HCT116 (cell line): Measurements from ENCODE around the gene PLCH2. TPM values are rescaled to one million over a fixed set of nuclear protein-coding genes. Genes with fewer than 3 reads are reported as not detected.

ENCODE experiments used
- ATAC-seq: fragments of 200-7000 bp; cut with Tn5 transposase; 2 replicates; pipeline ENCODE4 v1.9.1; 2020; ENCODE audit warnings: mild to moderate bottlenecking, moderate library complexity
- BruUV-seq: library from RNA; stranded (reverse); fragments of 400-500 nt; replicated peaks from 2 replicates; lab custom pipeline; 2021; lab: Mats Ljungman, UMichigan
- CTCF ChIA-PET: fragments of 300-600 bp; sonication (Branson Sonifier 250); formaldehyde crosslinking; loops from one replicate; lab custom pipeline; 2021; ENCODE audit warnings: antibody characterized with exemption; lab: Charles Lee
- POLR2A ChIA-PET: fragments of 300-600, 350-600 bp; sonication (Branson Sonifier 250); formaldehyde crosslinking; loops from one replicate; lab custom pipeline; 2021; ENCODE audit warnings: antibody characterized with exemption; lab: Charles Lee
- RAD21 ChIA-PET, 2 experiments: fragments of 300-600 bp; sonication (Branson Sonifier 250); formaldehyde crosslinking; loops; one replicate each; lab custom pipeline; 2023; ENCODE audit warnings: low total read pairs in 2 of 2; ENCODE audit not compliant: uncharacterized antibody in 2 of 2, unreplicated experiment in 2 of 2, low non-redundant PET in 1 of 2; lab: Charles Lee
- DNase-seq: peaks from one replicate; pipeline ENCODE4 v3.0.0-alpha.2; 2010; ENCODE audit warnings: low read depth, low spot score
- H2AFZ ChIP-seq: fragments of 200-600 bp; shearing (Covaris generic), sonication (generic); 2 replicates; pipeline ENCODE4 v1.6.1; 2017; ENCODE audit warnings: low read depth, mixed run types, mixed read lengths, antibody characterized with exemption, low read length; ENCODE audit not compliant: poor library complexity, severe bottlenecking
- H3K27ac ChIP-seq: 2 replicates; pipeline ENCODE4 v1.5.1; 2012; ENCODE audit warnings: low read depth, low read length
- H3K27me3 ChIP-seq: fragments of 200-600 bp; sonication (generic); 2 replicates; pipeline ENCODE4 v1.6.1; 2016; ENCODE audit warnings: mixed run types, low read length, mixed read lengths; ENCODE audit not compliant: insufficient read depth
- H3K36me3 ChIP-seq, 2 experiments: fragments of 200-500 bp in 1 of 2; fragments of 200-600 bp in 1 of 2; sonication (Bioruptor generic) in 1 of 2; sonication (generic) in 1 of 2; 2 replicates each; pipeline versions ENCODE4 v1.5.1 to v1.6.1; 2014 to 2016; ENCODE audit warnings: low read length in 2 of 2, inconsistent platforms in 1 of 2, mixed read lengths in 1 of 2, mixed run types in 1 of 2; ENCODE audit not compliant: insufficient read depth in 2 of 2, control insufficient read depth in 1 of 2
- H3K4me1 ChIP-seq, 2 experiments: fragments of 200-600 bp in 1 of 2; sonication (generic) in 1 of 2; 2 replicates each; pipeline versions ENCODE4 v1.5.1 to v1.6.1; 2012 to 2017; ENCODE audit warnings: low read length in 2 of 2, inconsistent platforms in 1 of 2, mild to moderate bottlenecking in 1 of 2, mixed read lengths in 1 of 2, mixed run types in 1 of 2, moderate library complexity in 1 of 2; ENCODE audit not compliant: insufficient read depth in 2 of 2, control insufficient read depth in 1 of 2
- H3K4me2 ChIP-seq: fragments of 200-600 bp; sonication (generic); 2 replicates; pipeline ENCODE4 v1.6.1; 2017; ENCODE audit warnings: mixed run types, low read length, mixed read lengths
- H3K4me3 ChIP-seq, 2 experiments: fragments of 200-600 bp in 1 of 2; sonication (generic) in 1 of 2; replicated peaks in 1 of 2; 2 replicates each; pipeline ENCODE4 v1.5.1; 2011 to 2016; ENCODE audit warnings: low read length in 2 of 2, control low read depth in 1 of 2, low read depth in 1 of 2, mild to moderate bottlenecking in 1 of 2, mixed read lengths in 1 of 2, mixed run types in 1 of 2
- H3K79me2 ChIP-seq: fragments of 200-600 bp; sonication (generic); 2 replicates; pipeline ENCODE4 v1.6.1; 2017; ENCODE audit warnings: mild to moderate bottlenecking, mixed run types, low read length, moderate library complexity, mixed read lengths; ENCODE audit not compliant: insufficient read depth
- H3K9ac ChIP-seq: fragments of 200-600 bp; sonication (generic); 2 replicates; pipeline ENCODE4 v1.6.1; 2016; ENCODE audit warnings: low read length, mixed read lengths
- H3K9me2 ChIP-seq: fragments of 200-600 bp; sonication (generic), shearing (Covaris generic); 2 replicates; pipeline ENCODE4 v1.6.1; 2017; ENCODE audit warnings: mixed run types, mild to moderate bottlenecking, moderate library complexity; ENCODE audit not compliant: insufficient read depth
- H3K9me3 ChIP-seq, 2 experiments: fragments of 200-500 bp in 1 of 2; fragments of 200-600 bp in 1 of 2; sonication (Bioruptor generic) in 1 of 2; sonication (generic) in 1 of 2; 2 replicates each; pipeline ENCODE4 v1.6.1; 2014 to 2017; ENCODE audit warnings: low read length in 2 of 2, mixed read lengths in 2 of 2, inconsistent platforms in 1 of 2, low read depth in 1 of 2, mild to moderate bottlenecking in 1 of 2, mixed run types in 1 of 2, moderate library complexity in 1 of 2; ENCODE audit not compliant: control insufficient read depth in 1 of 2, insufficient read depth in 1 of 2
- H4K20me1 ChIP-seq: fragments of 200-600 bp; sonication (generic), shearing (Covaris generic); 2 replicates; pipeline ENCODE4 v1.6.1; 2017; ENCODE audit warnings: mixed run types, mild to moderate bottlenecking, moderate library complexity; ENCODE audit not compliant: insufficient read depth
- CBX3 ChIP-seq: IDR thresholded peaks from 2 replicates; pipeline ENCODE4 v1.6.1; 2012; ENCODE audit warnings: low read depth
- CEBPB ChIP-seq: IDR thresholded peaks from 2 replicates; pipeline ENCODE4 v1.6.1; 2012; ENCODE audit warnings: low read depth
- EGR1 ChIP-seq: IDR thresholded peaks from 2 replicates; pipeline ENCODE4 v1.6.1; 2012; ENCODE audit warnings: low read depth
- ELF1 ChIP-seq: IDR thresholded peaks from 2 replicates; pipeline ENCODE4 v1.6.1; 2012; ENCODE audit warnings: low read depth, borderline replicate concordance
- EZH2 ChIP-seq: fragments of 200-600 bp; sonication (generic); IDR thresholded peaks from 2 replicates; pipeline ENCODE4 v1.6.1; 2017; ENCODE audit warnings: antibody characterized with exemption, mixed run types
- EZH2phosphoT487 ChIP-seq: fragments of 200-600 bp; IDR thresholded peaks from 2 replicates; pipeline ENCODE4 v1.6.1; 2018; ENCODE audit warnings: antibody characterized with exemption, borderline replicate concordance
- FOSL1 ChIP-seq: IDR thresholded peaks from 2 replicates; pipeline ENCODE4 v1.6.1; 2012; ENCODE audit warnings: low read depth
- MAX ChIP-seq: IDR thresholded peaks from 2 replicates; pipeline ENCODE4 v1.6.1; 2012
- RAD21 ChIP-seq: IDR thresholded peaks from 2 replicates; pipeline ENCODE4 v1.6.1; 2012; ENCODE audit warnings: low read depth, mild to moderate bottlenecking
- REST ChIP-seq: IDR thresholded peaks from 2 replicates; pipeline ENCODE4 v1.6.1; 2012; ENCODE audit warnings: low read depth
- SP1 ChIP-seq: IDR thresholded peaks from 2 replicates; pipeline ENCODE4 v1.6.1; 2012; ENCODE audit warnings: low read depth
- TCF7L2 ChIP-seq: IDR thresholded peaks from 2 replicates; pipeline ENCODE4 v1.7.0; 2011; ENCODE audit warnings: borderline replicate concordance, inconsistent platforms; ENCODE audit not compliant: insufficient read depth, insufficient read length; ENCODE audit errors: extremely low read depth
- YY1 ChIP-seq: IDR thresholded peaks from 2 replicates; pipeline ENCODE4 v1.6.1; 2011; ENCODE audit warnings: low read length, low read depth, moderate library complexity, mild to moderate bottlenecking; ENCODE audit not compliant: insufficient replicate concordance; ENCODE audit errors: extremely low read depth
- ZBTB33 ChIP-seq: IDR thresholded peaks from 2 replicates; pipeline ENCODE4 v1.6.1; 2011; ENCODE audit warnings: mild to moderate bottlenecking, low read length, moderate library complexity; ENCODE audit not compliant: insufficient replicate concordance; ENCODE audit errors: extremely low read depth
- ZNF274 ChIP-seq: fragments of 200-500 bp; sonication (Bioruptor generic); IDR thresholded peaks from 2 replicates; pipeline ENCODE4 v1.6.1; 2014; ENCODE audit warnings: mild to moderate bottlenecking, low read depth, low read length, inconsistent platforms
- intact Hi-C: fragments of 100-400 bp; cut with micrococcal nuclease; formaldehyde crosslinking; loops from 2 replicates; pipeline ENCODE4 v1.10.0; 2022
- total RNA-seq: library from RNA; stranded (reverse); gene quantifications from one replicate; pipeline ENCODE4 v1.2.1, GENCODE V29; 2021; ENCODE audit not compliant: unreplicated experiment

The PLCH2 gene
- total RNA-seq, 1 experiment from 2014 or later, result 2.0 TPM

DNA sequence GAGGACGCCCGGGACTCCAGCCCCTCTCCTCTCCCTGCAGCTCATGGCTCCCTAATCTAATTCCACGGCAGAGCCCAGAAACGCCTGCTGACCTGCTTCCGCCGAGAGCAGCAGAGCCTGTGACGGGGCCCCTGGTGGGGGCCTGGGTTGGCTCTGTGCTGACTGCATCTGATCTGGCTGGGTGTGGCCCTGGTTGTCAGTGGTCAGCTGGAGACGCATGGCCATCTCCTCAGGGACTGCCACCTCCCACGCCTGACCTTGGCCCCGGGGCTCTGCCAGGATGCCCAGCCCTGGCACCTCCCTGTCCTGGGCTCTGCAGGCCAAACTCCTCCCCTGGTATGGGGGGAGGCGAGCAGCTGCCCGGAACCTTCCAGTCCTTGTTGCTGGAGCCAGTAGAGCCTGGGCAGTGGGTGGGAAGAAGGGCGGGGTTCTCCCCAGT, 1.1 kb upstream of the PLCH2 start:
- H3K36me3 ChIP-seq, result no peaks in the 10 kb centered on the region
- no peaks in the 10 kb centered on the region for H3K9me3 ChIP-seq
- H3K9ac ChIP-seq, result no peak overlapping the region
- no peak overlapping the region for H2AFZ ChIP-seq
- no TSS peak for BruUV-seq
- H4K20me1 ChIP-seq, result no peaks in the 10 kb centered on the region
- no peak for DNase-seq
- H3K27me3 ChIP-seq, result no peaks in the 10 kb centered on the region
- CTCF ChIA-PET, result no interaction called here
- intact Hi-C loops, result no loop called here
- no peaks in the 10 kb centered on the region for H3K9me2 ChIP-seq
- H3K4me3 ChIP-seq, result no peak overlapping the region
- no peak for TF ChIP-seq FOSL1
- TF ChIP-seq CEBPB, result no peak
- no peak for TF ChIP-seq CBX3
- no peak for TF ChIP-seq SP1
- no peak for TF ChIP-seq YY1
- no peak for TF ChIP-seq EGR1
- TF ChIP-seq REST, result no peak
- no peak for TF ChIP-seq ZNF274
- TF ChIP-seq EZH2phosphoT487, result no peak
- TF ChIP-seq ELF1, result no peak
- no peak for TF ChIP-seq RAD21
- TF ChIP-seq MAX, result no peak
- TF ChIP-seq EZH2, result no peak
- no peak for TF ChIP-seq ZBTB33
- no peak for TF ChIP-seq TCF7L2
- H3K4me2 ChIP-seq, result no peak overlapping the region
- H3K27ac ChIP-seq, result no peak overlapping the region
- H3K4me1 ChIP-seq, result no peaks in the 10 kb centered on the region
- RAD21 ChIA-PET, result no interaction called here
- POLR2A ChIA-PET, result no interaction called here
- no peak for ATAC-seq
- H3K79me2 ChIP-seq, result no peaks in the 10 kb centered on the region
